Tibial artery (tissue), 4 donors: ENCODE measurements around the gene FARP1.

Source experiments
- DNase-seq, 2 donors: peaks; one replicate each; pipeline ENCODE4 v3.0.0-alpha.2; 2019
- H3K27ac ChIP-seq, 2 donors: fragments of 200-600 bp; sonication (generic) in 1 of 2; 1 replicate in 1 of 2; 2 replicates in 1 of 2; pipeline ENCODE4 v1.5.1; 2018 to 2019; ENCODE audit warnings: mild to moderate bottlenecking in 1 of 2
- H3K27me3 ChIP-seq, 2 donors: fragments of 200-600 bp; sonication (generic) in 1 of 2; one replicate each; pipeline versions ENCODE4 v1.5.1 to v1.6.0; 2016 to 2019
- H3K36me3 ChIP-seq, 3 donors: fragments of 200-600 bp; sonication (generic) in 2 of 3; one replicate each; pipeline ENCODE4 v1.5.1; 2016 to 2019; ENCODE audit warnings: mild to moderate bottlenecking in 2 of 3
- H3K4me1 ChIP-seq, 4 donors: fragments of 200-600 bp; sonication (generic) in 2 of 4; 1 replicate in 3 of 4; 2 replicates in 1 of 4; pipeline ENCODE4 v1.5.1; 2016 to 2019
- H3K4me3 ChIP-seq, 2 donors: fragments of 200-600 bp; sonication (generic) in 1 of 2; 1 replicate in 1 of 2; 2 replicates in 1 of 2; pipeline ENCODE4 v1.5.1; 2018 to 2019; ENCODE audit warnings: mild to moderate bottlenecking in 2 of 2
- H3K9me3 ChIP-seq, 3 donors: fragments of 200-600 bp; sonication (generic) in 1 of 3; one replicate each; pipeline ENCODE4 v1.5.1; 2016 to 2019
- intact Hi-C: fragments of 100-400 bp; cut with DNase I; formaldehyde crosslinking; loops from one replicate; pipeline ENCODE4 v1.15.0; 2023; ENCODE audit warnings: low total_unique reads
- TF ChIP-seq, protein P1 (sequence below), 2 experiments: fragments of 200-600 bp in 1 of 2; fragments of 450-650 bp in 1 of 2; IDR thresholded peaks; one replicate each; pipeline ENCODE4 v1.5.1; 2017 to 2019; ENCODE audit warnings: antibody characterized with exemption in 2 of 2, mild to moderate bottlenecking in 1 of 2, moderate library complexity in 1 of 2

FARP1 gene

DNA sequence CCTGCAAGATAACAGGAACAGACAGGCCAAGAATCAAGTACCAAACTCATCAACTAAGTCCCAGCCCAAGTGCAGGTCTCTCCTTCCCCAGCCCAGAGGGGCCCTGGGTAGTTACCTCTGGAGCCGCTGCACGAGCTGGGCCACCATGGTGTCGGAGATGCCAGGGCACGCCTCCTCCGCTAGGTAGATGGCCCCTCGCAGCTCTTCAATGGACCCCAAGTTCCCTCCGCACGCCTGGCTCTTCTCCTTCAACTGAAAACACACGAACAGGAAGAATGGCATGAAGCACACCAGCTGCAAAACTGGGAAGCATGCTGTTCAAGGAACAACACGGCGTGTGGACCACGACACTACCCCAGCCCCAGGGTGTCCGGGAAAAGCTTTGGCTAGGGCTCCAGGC, 314.2 kb downstream of the FARP1 start:
- peak overlapping the region in 1 of 2 donors; percentile 9 for H3K27ac ChIP-seq
- TF ChIP-seq, protein P1, sequence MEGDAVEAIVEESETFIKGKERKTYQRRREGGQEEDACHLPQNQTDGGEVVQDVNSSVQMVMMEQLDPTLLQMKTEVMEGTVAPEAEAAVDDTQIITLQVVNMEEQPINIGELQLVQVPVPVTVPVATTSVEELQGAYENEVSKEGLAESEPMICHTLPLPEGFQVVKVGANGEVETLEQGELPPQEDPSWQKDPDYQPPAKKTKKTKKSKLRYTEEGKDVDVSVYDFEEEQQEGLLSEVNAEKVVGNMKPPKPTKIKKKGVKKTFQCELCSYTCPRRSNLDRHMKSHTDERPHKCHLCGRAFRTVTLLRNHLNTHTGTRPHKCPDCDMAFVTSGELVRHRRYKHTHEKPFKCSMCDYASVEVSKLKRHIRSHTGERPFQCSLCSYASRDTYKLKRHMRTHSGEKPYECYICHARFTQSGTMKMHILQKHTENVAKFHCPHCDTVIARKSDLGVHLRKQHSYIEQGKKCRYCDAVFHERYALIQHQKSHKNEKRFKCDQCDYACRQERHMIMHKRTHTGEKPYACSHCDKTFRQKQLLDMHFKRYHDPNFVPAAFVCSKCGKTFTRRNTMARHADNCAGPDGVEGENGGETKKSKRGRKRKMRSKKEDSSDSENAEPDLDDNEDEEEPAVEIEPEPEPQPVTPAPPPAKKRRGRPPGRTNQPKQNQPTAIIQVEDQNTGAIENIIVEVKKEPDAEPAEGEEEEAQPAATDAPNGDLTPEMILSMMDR (IDR thresholded peaks at IDR 0.05), result no peak
- peaks cover 25 to 70% (median 64%) of the 10 kb centered on the region in 3 donors for H3K36me3 ChIP-seq
- DNase-seq, result no peak
- peaks cover 0 to 54% (median 18%) of the 10 kb centered on the region in 4 donors for H3K4me1 ChIP-seq
- intact Hi-C loops, result no loop called here
- no peaks in the 10 kb centered on the region for H3K27me3 ChIP-seq
- no peak overlapping the region for H3K4me3 ChIP-seq
- H3K9me3 ChIP-seq, result no peaks in the 10 kb centered on the region

DNA sequence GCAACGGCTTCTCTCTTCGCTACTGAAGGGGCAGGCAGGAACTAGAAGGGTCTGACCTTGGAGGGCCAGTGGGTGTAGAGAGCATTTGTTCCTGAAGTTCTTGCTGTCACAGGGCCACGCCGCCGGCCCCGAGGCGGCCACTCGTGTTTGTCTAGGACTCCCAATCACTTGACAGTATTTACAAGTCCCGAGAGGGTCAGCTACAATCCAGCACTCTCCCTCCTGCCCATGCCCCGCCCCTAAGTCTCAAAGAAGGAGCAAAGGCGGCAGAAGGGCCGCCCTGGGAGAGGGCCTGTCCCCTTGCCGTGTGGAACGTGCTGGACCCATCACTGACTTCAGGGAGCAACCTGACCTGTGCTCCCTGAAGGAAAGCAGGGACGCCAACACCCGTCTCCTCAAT, 315.5 kb downstream of the FARP1 start:
- Histone ChIP-seq H3K27ac (peak overlapping the region; percentile 26 to 47), H3K9me3 (no peaks in the 10 kb centered on the region), H3K36me3 (peaks cover 25 to 73% (median 71%) of the 10 kb centered on the region in 3 donors), H3K4me1 (peaks cover 0 to 49% (median 23%) of the 10 kb centered on the region in 4 donors), H3K27me3 (no peaks in the 10 kb centered on the region), H3K4me3 (no peak overlapping the region)
- intact Hi-C loops, result no loop called here
- TF ChIP-seq, protein P1 (IDR thresholded peaks at IDR 0.05), result no peak
- no peak for DNase-seq

DNA sequence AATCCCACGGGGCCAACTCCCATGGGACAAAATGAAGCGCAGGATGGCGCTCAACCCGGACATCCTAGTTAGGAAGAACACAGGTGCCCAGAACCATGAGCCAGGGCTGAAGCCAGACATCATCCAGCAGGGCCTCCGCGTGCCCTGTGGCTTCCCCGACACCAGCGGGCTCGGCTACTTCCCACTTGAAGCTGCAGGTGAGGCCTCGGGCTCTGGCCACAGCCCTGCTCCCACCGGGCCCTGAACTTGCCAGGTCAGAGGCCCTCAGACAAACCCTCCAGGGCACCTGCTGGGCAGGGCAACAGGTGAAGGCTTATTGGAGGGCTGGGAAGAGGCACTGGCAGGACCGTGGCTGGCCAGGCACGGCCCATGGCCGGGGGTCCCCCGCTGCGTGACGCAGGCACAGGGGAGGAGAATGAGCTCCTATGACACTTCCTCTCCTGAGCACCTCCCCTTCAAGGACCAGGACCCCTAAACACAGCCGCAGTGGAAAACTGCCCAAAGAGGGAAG, 316.3 kb downstream of the FARP1 start:
- Histone ChIP-seq H3K36me3 (peaks cover 25 to 75% (median 75%) of the 10 kb centered on the region in 3 donors), H3K4me3 (no peak overlapping the region), H3K27ac (peak overlapping the region; percentile 26 to 47), H3K27me3 (no peaks in the 10 kb centered on the region), H3K9me3 (no peaks in the 10 kb centered on the region), H3K4me1 (peaks cover 0 to 46% (median 20%) of the 10 kb centered on the region in 4 donors)
- TF ChIP-seq, protein P1 (IDR thresholded peaks at IDR 0.05), result no peak
- DNase-seq, result no peak
- intact Hi-C loops, result no loop called here

DNA sequence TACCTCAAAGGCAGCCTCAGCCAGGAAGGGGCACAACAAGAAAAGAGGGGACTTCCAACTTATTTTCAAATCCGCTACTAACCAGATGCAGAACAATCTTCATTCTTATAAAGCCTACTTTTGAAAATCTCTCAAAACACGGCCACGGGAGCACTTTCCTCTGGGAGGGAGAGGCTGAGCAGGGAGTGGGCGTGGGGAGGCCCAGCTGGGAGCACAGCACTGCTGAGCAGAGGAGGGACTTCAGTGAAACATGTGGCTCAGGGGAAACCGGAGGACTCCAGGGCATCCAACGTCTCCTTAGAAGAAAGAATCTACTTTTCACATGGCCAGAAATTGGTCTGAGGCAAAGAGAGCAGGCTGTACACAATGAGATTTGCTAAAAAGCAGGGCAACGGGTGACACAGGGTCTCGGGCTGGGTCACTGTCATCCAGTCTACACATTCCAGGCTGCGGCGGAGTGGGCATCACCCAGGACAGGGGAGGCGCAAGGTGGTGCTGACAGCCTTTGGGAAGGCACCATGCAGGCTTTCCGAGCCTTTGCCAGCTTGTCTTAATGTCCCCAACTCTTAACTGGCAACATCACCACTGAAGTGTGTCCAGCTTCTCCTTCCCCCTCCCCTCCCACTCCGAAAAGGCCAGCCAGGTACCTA, 317.0 kb downstream of the FARP1 start:
- Histone ChIP-seq H3K9me3 (no peaks in the 10 kb centered on the region), H3K4me3 (no peak overlapping the region), H3K4me1 (peaks cover 0 to 40% (median 14%) of the 10 kb centered on the region in 4 donors), H3K27me3 (no peaks in the 10 kb centered on the region), H3K27ac (peak overlapping the region; percentile 26 to 47), H3K36me3 (peaks cover 25 to 77% (median 76%) of the 10 kb centered on the region in 3 donors)
- DNase-seq, result no peak
- TF ChIP-seq, protein P1 (IDR thresholded peaks at IDR 0.05), result no peak
- intact Hi-C loops, result no loop called here

DNA sequence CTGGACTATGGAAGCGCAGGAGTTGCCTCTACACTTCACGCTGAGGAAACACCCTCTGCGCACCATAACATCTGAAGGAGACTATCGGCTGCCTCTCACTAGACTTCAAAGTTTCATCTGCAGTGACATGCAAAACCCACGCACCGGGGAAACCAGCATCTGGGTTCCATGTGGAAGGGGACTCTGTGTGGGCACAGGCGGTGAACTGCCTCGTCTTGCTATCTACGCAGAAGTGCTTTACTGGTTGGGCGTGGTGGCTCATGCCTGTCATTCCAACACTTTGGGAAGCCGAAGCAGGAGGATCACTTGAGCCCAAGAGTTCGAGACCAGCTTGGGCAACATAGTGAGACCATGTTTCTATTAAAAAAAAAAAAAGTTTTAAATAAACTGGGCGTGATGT, 317.6 kb downstream of the FARP1 start:
- no peaks in the 10 kb centered on the region for H3K27me3 ChIP-seq
- peaks cover 0 to 33% (median 11%) of the 10 kb centered on the region in 4 donors for H3K4me1 ChIP-seq
- H3K9me3 ChIP-seq, result no peaks in the 10 kb centered on the region
- TF ChIP-seq, protein P1 (IDR thresholded peaks at IDR 0.05), result no peak
- intact Hi-C loops, result no loop called here
- H3K27ac ChIP-seq, result no peak overlapping the region
- H3K4me3 ChIP-seq, result no peak overlapping the region
- DNase-seq, result no peak
- peaks cover 25 to 84% (median 80%) of the 10 kb centered on the region in 3 donors for H3K36me3 ChIP-seq
